GM21515 (cell line): Measurements from ENCODE around the gene ACER3.
A peak's percentile ranks its signal among the peaks of the same experiment; 100 is the strongest.
"Not testable (repeated sequence)": the region's sequence is repeated elsewhere in the genome, so short reads cannot be mapped to it uniquely, and the experiment has no call there.

ENCODE experiments used
- ATAC-seq: cut with Tn5 transposase; IDR thresholded peaks from one replicate; pipeline ENCODE4 v1.9.1; 2021; ENCODE audit not compliant: unreplicated experiment

Gene ACER3

GRCh38 chr11:76860539-76861475 lies at the start of gene ACER3:
Gene ACER3 (plus strand): TSS chr11:76860918. CDS start chr11:76860977, 59 bp downstream.
- peak; percentile 95 for ATAC-seq

- no peak for ATAC-seq
Observed at GRCh38 chr11:76811259-76811658, 49.5 kb upstream of the ACER3 start.

DNA sequence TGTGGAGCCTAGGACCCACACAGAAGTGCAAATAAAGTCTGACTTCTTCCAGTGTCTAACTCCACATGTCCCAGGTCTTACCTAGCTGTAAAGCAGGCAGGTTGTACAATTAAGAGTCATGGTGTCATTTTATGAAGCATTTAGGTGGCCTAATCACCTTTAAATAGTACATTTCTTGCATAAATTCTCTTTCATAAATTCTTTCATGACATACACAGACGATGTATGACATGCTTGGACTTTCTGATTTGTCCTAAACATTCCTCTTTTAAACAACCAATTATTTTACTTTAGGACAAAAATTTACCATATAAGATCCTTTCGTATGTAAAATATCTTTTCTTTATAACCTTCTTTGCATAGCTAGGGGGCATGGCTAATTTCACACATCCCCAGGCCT lies 46.3 kb upstream of the ACER3 start:
- ATAC-seq: no peak

DNA sequence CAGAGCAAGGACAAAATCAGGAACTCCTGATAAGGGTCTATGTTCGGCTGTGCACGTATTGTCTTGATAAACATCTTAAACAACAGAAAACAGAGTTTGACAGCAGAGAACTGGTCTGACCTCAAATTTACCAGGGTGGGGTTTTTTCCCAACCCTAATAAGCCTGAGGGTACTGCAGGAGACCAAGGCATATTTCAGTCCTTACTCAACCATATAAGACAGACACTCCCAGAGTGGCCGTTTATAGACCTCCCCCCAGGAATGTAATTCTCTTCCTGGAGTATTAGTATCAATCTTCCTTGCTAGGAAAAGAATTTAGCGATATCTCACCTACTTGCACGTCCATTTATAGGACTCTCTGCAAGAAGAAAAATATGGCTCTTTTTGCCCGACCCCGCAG lies 45.0 kb upstream of the ACER3 start:
- not testable (repeated sequence) for ATAC-seq

- no peak for ATAC-seq
Observed at GRCh38 chr11:76820184-76820566, 40.5 kb upstream of the ACER3 start.

- not testable (repeated sequence) for ATAC-seq
Observed at GRCh38 chr11:76821396-76821795, 39.3 kb upstream of the ACER3 start.

- ATAC-seq: no peak
Observed at GRCh38 chr11:76822406-76822805, 38.3 kb upstream of the ACER3 start.

- no peak for ATAC-seq
Observed at GRCh38 chr11:76823481-76824028, 37.2 kb upstream of the ACER3 start.

GRCh38 chr11:76824083-76824939 lies 36.4 kb upstream of the ACER3 start:
- ATAC-seq: no peak

DNA sequence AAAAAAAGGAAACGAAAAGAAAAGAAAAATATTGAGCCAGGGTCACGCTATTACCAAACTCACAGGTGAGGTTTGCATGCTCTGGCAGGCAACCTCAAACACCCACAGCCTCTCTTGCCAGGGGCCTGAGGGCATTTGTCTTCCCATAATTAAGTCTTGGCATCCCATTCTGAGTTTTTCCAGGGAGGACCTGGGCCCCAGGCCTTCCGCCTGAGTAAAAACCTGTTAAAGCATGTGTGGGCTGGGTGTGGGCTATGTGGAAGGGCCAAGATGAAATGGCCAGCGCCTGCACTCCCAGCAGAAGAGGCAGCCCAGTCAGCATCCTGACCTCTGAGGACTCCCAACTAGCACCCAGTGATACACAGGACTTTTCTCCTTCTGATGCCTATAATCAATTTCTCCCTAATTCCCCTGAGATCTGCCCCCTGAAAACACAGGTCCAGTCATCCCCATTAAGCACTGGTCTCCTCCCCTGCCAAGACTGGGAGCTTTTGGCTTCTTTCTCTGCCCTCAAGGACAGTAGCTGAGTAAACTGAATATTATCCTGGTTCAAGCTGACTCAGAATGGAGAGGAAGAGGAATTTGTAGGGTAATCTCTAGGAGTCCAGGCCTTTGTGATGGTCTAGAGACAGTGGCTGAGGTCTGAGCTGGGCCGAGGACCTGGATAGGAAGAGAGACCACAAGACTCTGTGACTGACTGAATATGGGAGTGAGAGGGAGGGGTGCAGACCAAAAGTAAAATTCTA lies 35.6 kb upstream of the ACER3 start:
- no peak for ATAC-seq

DNA sequence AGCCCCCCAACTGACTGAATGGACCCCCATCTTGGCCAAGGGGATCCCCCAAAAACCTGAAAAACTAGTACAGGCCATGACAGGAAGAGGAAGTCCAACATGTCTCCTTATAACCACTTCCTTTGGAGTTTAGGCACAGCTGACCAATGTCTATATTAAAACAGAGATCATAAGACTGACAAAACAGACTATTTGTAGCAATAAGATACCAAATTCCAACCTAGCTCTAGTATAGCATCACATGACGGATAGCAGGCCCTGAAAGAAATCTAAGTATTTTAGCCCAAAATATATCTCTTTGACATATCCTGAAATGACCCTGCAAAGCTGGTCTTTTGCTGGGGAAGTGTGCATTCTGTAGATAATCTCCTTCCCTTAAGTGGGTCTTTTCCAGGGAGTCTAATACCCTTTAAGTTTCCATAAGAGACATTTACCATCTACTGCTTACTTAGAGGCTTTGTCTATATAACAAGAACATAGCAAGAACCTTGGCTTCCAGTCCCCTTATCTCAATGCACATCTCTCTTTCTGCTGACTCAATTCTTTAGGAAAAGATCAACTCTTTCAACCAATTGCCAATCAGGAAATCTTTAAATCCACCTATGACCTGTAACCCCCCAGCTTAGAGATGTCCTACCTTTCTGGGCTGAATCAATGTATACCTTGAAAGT lies 34.9 kb upstream of the ACER3 start:
- no peak for ATAC-seq

- ATAC-seq: not testable (repeated sequence)
Observed at GRCh38 chr11:76826508-76826907, 34.2 kb upstream of the ACER3 start.

- not testable (repeated sequence) for ATAC-seq
Observed at GRCh38 chr11:76827005-76827404, 33.7 kb upstream of the ACER3 start.

DNA sequence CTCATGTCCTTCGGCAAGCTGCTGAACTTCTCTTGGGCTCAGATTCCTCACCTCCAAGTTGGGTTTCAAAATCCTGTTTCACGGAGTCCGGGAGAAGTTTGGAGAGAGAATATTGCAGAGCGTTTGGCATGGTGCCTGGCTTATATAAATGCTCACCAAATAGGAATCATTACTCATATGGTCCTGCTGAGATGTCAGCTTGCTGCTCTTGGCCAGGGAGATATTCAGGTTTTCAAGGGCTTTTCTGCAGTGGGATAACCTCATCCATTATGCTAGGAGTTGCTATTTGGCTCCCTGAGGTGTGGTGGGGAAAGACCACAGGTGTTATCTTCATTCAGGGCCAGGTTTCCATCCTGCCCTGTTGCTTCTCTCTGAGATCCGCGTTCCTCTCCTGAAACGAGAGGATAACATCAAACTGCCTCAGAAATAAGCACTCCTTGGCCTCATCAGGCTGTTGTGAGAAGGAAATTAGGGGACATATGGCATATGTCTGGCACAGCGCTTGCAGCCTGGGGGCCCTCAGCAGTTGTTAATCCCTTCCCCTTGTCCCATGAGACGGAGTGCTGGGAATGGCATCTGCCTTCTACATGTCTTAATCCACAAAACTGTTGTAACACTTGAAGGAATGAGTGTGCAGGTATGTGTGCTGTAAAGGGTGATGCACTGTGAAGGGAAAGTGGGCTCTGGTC lies 29.9 kb upstream of the ACER3 start:
- no peak for ATAC-seq

GRCh38 chr11:76831686-76832310 lies 28.9 kb upstream of the ACER3 start:
- ATAC-seq: no peak

GRCh38 chr11:76832361-76832760 lies 28.4 kb upstream of the ACER3 start:
- ATAC-seq: no peak

DNA sequence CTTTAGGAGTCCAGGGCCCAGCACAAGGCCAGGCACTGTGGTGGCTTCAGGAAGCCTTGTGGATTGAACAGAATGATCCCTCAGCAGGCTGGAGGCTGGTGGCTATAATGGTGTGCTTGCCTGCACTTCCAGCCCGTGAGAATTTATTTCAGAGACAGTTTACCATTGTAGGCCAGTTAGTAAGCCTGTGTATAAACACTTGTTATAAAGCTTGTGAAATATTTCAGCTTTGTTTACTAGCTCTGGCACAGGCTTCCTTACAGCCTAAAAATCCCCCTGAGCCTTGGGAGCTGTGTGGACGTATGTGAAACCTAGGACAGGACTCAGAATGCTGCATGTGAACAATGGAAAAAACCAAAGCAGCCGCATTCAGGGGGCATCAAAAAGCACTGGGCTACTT lies 26.6 kb upstream of the ACER3 start:
- ATAC-seq: no peak

GRCh38 chr11:76835036-76835435 lies 25.7 kb upstream of the ACER3 start:
- no peak for ATAC-seq

DNA sequence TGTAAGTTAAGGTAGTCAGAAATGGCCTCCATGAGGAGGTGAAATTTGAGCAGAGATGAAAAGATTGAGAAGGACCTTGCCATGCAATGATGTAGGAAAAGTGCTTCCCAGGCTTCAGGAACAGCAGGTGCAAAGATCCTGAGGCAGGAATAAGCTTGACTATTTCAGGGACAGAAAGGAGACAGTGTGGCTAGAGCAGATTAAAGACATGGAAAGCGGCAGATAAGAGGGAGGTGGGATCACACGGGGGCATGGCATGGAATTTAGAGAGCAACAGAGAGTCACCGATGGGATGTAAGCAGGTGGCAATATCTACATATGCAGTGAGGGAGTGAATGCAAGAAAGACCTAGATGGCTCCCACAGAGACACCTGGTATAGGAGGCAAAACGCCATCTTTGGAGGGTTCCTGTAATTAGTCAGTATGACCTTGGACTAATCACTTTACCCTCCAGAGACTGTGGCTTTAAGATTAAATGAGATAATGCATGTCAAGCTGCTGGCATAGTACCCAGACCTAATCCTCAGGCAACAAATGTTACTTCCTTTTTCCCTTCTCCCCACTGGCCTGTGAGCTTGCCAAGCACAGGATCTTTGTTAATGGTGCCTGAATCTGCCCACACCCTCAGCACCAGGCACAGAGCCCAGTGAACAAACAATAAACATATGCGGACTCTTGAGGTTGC lies 24.6 kb upstream of the ACER3 start:
- ATAC-seq: no peak
